SJCRH30 (cell line): Measurements from ENCODE around the gene GUCA1C. TPM values are rescaled to one million over a fixed set of nuclear protein-coding genes. Genes with fewer than 3 reads are reported as not detected.
A peak's percentile ranks its signal among the peaks of the same experiment; 100 is the strongest.

Source experiments
- DNase-seq, 2 experiments: peaks; one replicate each; pipeline ENCODE4 v3.0.0-alpha.2; 2015 to 2020
- H3K27ac ChIP-seq: fragments of 250-450 bp; sonication (Bioruptor Pico); 2 replicates; pipeline ENCODE4 v1.5.1; 2020; ENCODE audit warnings: mild to moderate bottlenecking, moderate library complexity
- H3K27me3 ChIP-seq: fragments of 250-450 bp; sonication (Bioruptor Pico); 2 replicates; pipeline ENCODE4 v1.5.1; 2020; ENCODE audit warnings: mild to moderate bottlenecking, moderate library complexity
- H3K36me3 ChIP-seq: fragments of 250-450 bp; sonication (Bioruptor Pico); 2 replicates; pipeline ENCODE4 v1.5.1; 2020; ENCODE audit warnings: mild to moderate bottlenecking, moderate library complexity
- H3K4me1 ChIP-seq: fragments of 250-450 bp; sonication (Bioruptor Pico); 2 replicates; pipeline ENCODE4 v1.5.1; 2020; ENCODE audit warnings: mild to moderate bottlenecking, moderate library complexity
- H3K4me3 ChIP-seq: fragments of 250-450 bp; sonication (Bioruptor Pico); 2 replicates; pipeline ENCODE4 v1.5.1; 2020; ENCODE audit warnings: mild to moderate bottlenecking, moderate library complexity
- H3K9me3 ChIP-seq: fragments of 250-450 bp; sonication (Bioruptor Pico); replicated peaks from 2 replicates; pipeline ENCODE4 v1.5.1; 2020; ENCODE audit warnings: mild to moderate bottlenecking, moderate library complexity
- total RNA-seq: library from RNA; depleted of rRNA; stranded (reverse); fragments of >200 nt; shearing (Covaris generic); gene quantifications from 2 replicates; pipeline ENCODE4 v1.2.3, GENCODE V29; 2014; rRNA removed

The GUCA1C gene
- not detected in 2 replicates for total RNA-seq

GRCh38 chr3:108953700-108954099 is at the start of gene GUCA1C:
Gene GUCA1C (minus strand): TSS chr3:108953879. CDS start chr3:108953762, 117 bp downstream.
- Histone ChIP-seq H3K27me3 (no peaks in the 10 kb centered on the region), H3K4me3 (no peak within 1 kb of the TSS), H3K9me3 (no peaks in the 10 kb centered on the region), H3K4me1 (no peaks in the 10 kb centered on the region), H3K36me3 (no peaks in the 10 kb centered on the region), H3K27ac (no peak within 1 kb of the TSS)
- no peak for DNase-seq

DNA sequence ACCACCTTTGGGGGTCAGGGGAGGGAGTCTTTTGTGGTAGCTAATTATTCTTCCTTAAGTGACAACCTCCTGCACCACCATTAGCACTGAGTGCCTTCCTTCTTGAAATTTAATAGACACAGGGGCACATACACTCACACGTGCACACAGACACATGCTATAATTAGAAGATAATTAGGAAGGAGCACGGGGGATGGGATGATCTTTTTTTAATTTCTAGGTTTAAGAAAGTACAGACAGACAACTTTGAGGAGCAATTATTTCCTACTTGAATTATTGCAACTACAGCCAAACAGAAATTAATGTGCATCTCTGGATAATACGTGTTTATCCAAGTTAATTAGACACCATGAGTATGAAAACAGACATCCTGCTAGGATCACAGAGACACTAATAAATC is 44.8 kb upstream of the GUCA1C start:
- H3K4me1 ChIP-seq, result no peaks in the 10 kb centered on the region
- no peaks in the 10 kb centered on the region for H3K36me3 ChIP-seq
- H3K27me3 ChIP-seq, result no peaks in the 10 kb centered on the region; the same call in 1 of the 2 replicates
- no peak overlapping the region for H3K27ac ChIP-seq
- H3K9me3 ChIP-seq, result no peaks in the 10 kb centered on the region
- H3K4me3 ChIP-seq, result no peak overlapping the region
- DNase-seq, result no peak

- H3K4me3 ChIP-seq, result no peak overlapping the region
- no peaks in the 10 kb centered on the region for H3K27me3 ChIP-seq
- H3K36me3 ChIP-seq, result no peaks in the 10 kb centered on the region
- no peaks in the 10 kb centered on the region for H3K4me1 ChIP-seq
- H3K27ac ChIP-seq, result no peak overlapping the region
- no peaks in the 10 kb centered on the region for H3K9me3 ChIP-seq
- DNase-seq, result no peak
These were observed 32.2 kb upstream of the GUCA1C start for GRCh38 chr3:108985844-108986243.

DNA sequence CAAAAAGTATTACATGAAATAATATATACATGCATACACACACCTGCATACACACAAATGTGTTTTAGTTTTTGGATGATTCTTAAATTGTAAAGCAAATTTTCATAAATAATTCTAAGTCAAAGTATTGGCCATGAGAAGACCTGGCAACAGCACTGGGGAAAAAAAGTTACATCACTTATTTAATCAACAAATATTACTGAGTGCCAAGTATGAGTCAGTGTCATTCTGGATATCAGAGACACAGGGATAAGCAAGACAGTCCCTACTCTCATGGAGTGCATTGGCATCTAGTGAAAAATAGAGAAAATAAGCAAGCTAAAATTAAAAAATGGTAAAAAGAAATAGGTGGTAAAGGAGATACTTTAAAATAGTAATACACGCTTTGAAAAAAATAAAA is 29.4 kb upstream of the GUCA1C start:
- no peak for DNase-seq
- Histone ChIP-seq H3K4me3 (no peak overlapping the region), H3K27me3 (no peaks in the 10 kb centered on the region), H3K4me1 (no peaks in the 10 kb centered on the region), H3K9me3 (no peaks in the 10 kb centered on the region), H3K36me3 (no peaks in the 10 kb centered on the region), H3K27ac (no peak overlapping the region)

GRCh38 chr3:108976058-108976457 is 22.4 kb upstream of the GUCA1C start:
- Histone ChIP-seq H3K9me3 (no peaks in the 10 kb centered on the region), H3K4me1 (no peaks in the 10 kb centered on the region), H3K36me3 (no peaks in the 10 kb centered on the region), H3K27ac (no peak overlapping the region), H3K4me3 (no peak overlapping the region), H3K27me3 (no peaks in the 10 kb centered on the region)
- DNase-seq, result no peak

GRCh38 chr3:108973019-108973418 is 19.3 kb upstream of the GUCA1C start:
- Histone ChIP-seq H3K4me1 (no peaks in the 10 kb centered on the region), H3K27me3 (no peaks in the 10 kb centered on the region), H3K4me3 (no peak overlapping the region), H3K9me3 (no peaks in the 10 kb centered on the region), H3K36me3 (no peaks in the 10 kb centered on the region), H3K27ac (no peak overlapping the region)
- DNase-seq, result no peak

DNA sequence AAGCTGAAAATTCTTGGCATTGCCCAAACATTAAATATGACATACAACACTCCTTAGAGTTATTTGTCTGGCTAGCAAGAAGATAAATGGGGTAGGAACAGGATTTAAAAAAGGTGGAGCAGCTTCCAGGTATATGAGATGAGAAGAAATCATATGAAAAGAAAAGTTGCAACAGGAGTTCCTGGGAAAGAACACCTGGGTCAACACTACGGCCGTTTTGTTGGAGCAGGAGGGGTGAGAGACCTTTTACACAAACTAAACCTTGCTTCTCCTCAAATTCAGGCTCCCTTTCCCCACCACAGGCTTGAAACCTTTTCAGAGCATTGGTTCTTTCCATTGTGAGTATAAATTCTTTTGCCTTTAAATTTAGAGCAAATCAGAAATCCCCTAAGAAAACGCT is 18.8 kb upstream of the GUCA1C start:
- no peaks in the 10 kb centered on the region for H3K9me3 ChIP-seq
- no peaks in the 10 kb centered on the region for H3K36me3 ChIP-seq
- no peaks in the 10 kb centered on the region for H3K27me3 ChIP-seq
- no peak for DNase-seq
- no peak overlapping the region for H3K4me3 ChIP-seq
- H3K4me1 ChIP-seq, result no peaks in the 10 kb centered on the region
- no peak overlapping the region for H3K27ac ChIP-seq

- Histone ChIP-seq H3K36me3 (no peaks in the 10 kb centered on the region), H3K27ac (no peak overlapping the region), H3K9me3 (no peaks in the 10 kb centered on the region), H3K4me1 (no peaks in the 10 kb centered on the region), H3K4me3 (no peak overlapping the region), H3K27me3 (no peaks in the 10 kb centered on the region)
- DNase-seq, result peak; percentile 2 to 5
These were observed 16.9 kb upstream of the GUCA1C start for GRCh38 chr3:108970561-108970960.

DNA sequence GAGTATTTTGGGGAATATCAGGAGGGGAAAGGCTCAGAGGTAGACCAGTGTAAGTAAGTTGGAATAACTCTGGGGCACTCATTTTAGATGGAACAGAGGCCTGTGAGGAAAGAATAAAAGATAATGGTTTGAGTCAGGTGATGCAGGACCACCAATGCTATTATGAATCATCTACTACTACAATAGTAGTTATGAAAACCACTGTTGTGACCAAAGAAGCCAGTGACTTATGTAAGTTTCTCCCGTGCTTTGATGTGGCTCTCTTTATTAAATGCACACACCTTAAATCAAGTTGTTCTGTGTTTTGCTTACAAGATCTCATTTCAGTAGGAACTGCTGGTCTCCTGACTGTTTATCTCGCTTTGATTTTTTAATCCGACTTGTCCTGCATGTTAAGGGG is 13.1 kb upstream of the GUCA1C start:
- Histone ChIP-seq H3K4me3 (no peak overlapping the region), H3K9me3 (no peaks in the 10 kb centered on the region), H3K27ac (no peak overlapping the region), H3K36me3 (no peaks in the 10 kb centered on the region), H3K4me1 (no peaks in the 10 kb centered on the region), H3K27me3 (no peaks in the 10 kb centered on the region)
- DNase-seq, result no peak

GRCh38 chr3:108959017-108959416 is 5.3 kb upstream of the GUCA1C start:
- H3K4me1 ChIP-seq, result no peaks in the 10 kb centered on the region
- no peak overlapping the region for H3K4me3 ChIP-seq
- H3K9me3 ChIP-seq, result no peaks in the 10 kb centered on the region
- no peak for DNase-seq
- no peaks in the 10 kb centered on the region for H3K27me3 ChIP-seq
- H3K36me3 ChIP-seq, result no peaks in the 10 kb centered on the region
- H3K27ac ChIP-seq, result no peak overlapping the region

DNA sequence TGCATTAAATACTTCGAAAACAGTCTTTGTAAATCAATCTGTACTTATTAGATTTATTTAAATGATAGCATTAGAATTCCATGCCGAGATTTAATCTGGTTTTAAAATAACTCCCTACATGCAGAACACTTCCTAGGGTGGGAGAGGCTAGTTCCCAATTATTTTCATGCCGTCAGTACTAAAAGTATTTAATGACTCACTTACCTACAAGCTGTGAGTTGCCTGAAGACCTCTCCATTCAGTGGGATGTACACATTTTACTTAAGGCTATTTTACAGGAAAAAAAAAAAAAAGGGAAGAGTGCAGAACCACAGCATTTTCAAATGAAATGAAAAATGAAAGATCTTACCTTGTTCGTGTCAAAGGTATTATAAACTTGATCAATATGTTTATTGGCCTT is 469 bp downstream of the GUCA1C start:
- H3K27ac ChIP-seq, result no peak overlapping the region
- DNase-seq, result no peak
- H3K4me3 ChIP-seq, result no peak overlapping the region
- no peaks in the 10 kb centered on the region for H3K27me3 ChIP-seq
- H3K36me3 ChIP-seq, result no peaks in the 10 kb centered on the region
- H3K9me3 ChIP-seq, result no peaks in the 10 kb centered on the region
- H3K4me1 ChIP-seq, result no peaks in the 10 kb centered on the region

GRCh38 chr3:108951820-108952501 is 1.7 kb downstream of the GUCA1C start:
- H3K4me1 ChIP-seq, result no peaks in the 10 kb centered on the region
- H3K27me3 ChIP-seq, result no peaks in the 10 kb centered on the region
- no peak overlapping the region for H3K27ac ChIP-seq
- no peak overlapping the region for H3K4me3 ChIP-seq
- no peaks in the 10 kb centered on the region for H3K9me3 ChIP-seq
- DNase-seq, result no peak
- no peaks in the 10 kb centered on the region for H3K36me3 ChIP-seq

GRCh38 chr3:108947855-108948254 is 5.8 kb downstream of the GUCA1C start:
- DNase-seq, result no peak
- no peaks in the 10 kb centered on the region for H3K9me3 ChIP-seq

GRCh38 chr3:108946292-108947285 is 7.1 kb downstream of the GUCA1C start:
- no peak overlapping the region for H3K4me3 ChIP-seq
- no peaks in the 10 kb centered on the region for H3K36me3 ChIP-seq
- no peak for DNase-seq
- no peaks in the 10 kb centered on the region for H3K27me3 ChIP-seq
- H3K27ac ChIP-seq, result no peak overlapping the region
- no peaks in the 10 kb centered on the region for H3K9me3 ChIP-seq
- no peaks in the 10 kb centered on the region for H3K4me1 ChIP-seq

More at GRCh38 chr3:108947855-108948254, 5.8 kb downstream of the GUCA1C start:
- H3K36me3 ChIP-seq, result no peaks in the 10 kb centered on the region
- H3K4me1 ChIP-seq, result no peaks in the 10 kb centered on the region
- no peaks in the 10 kb centered on the region for H3K27me3 ChIP-seq
- H3K27ac ChIP-seq, result no peak overlapping the region
- H3K4me3 ChIP-seq, result no peak overlapping the region

DNA sequence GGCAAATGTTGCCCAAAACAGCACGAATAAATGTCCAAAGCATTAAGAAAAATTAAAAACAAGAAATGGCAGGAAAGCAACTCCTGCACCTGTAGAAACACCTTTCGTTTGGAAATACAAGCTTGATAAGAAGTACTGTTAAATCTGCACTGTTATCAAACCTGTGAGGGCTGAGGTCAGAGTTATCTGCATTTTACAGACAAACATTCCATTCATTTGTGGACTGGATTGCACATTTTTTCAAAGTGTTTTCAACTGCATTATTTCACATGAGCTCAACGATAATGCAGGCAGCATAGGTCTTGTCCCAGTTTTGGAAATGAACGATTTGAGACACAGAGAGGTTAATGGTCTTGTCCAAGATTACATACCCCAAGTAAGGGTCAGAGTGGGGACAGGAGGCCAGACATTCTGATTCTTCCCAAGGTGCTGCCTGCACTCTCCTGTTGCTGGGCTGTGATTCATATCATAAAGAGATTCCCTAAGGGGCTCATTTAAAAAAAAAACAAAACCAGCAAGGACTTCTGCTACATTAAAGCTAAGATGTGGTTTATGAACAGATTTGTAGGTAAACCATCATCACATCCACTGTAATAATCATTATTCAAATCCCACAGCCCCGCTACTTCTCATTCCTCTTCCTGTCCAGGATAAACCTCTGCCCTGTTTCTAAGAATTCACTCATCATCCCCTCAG is 13.0 kb downstream of the GUCA1C start:
- Histone ChIP-seq H3K27ac (no peak overlapping the region), H3K27me3 (no peaks in the 10 kb centered on the region), H3K4me3 (no peak overlapping the region), H3K9me3 (no peaks in the 10 kb centered on the region), H3K4me1 (no peaks in the 10 kb centered on the region), H3K36me3 (no peaks in the 10 kb centered on the region)
- DNase-seq, result no peak
